ENCODE results near the gene MGAT4B.

GRCh38 chr5:179837076-179838011, 30.7 kb upstream of the MGAT4B start:
- TF ChIP-seq CTCF (IDR thresholded peaks at IDR 0.05) (no peak), EP300 (IDR thresholded peaks at IDR 0.05) (no peak)

Measured in tibial nerve (tissue), 4 donors.